HEK293T (cell line): Measurements from ENCODE around the gene SUPT3H.

Experiments used
- ARNT ChIP-seq: fragments of 450-650 bp; IDR thresholded peaks from 2 replicates; pipeline ENCODE4 v1.6.1; 2017; ENCODE audit warnings: mild to moderate bottlenecking
- BHLHE40 ChIP-seq: fragments of 450-650 bp; IDR thresholded peaks from 2 replicates; pipeline ENCODE4 v1.6.1; 2016; ENCODE audit warnings: mild to moderate bottlenecking, moderate library complexity, borderline replicate concordance
- ELF4 ChIP-seq: fragments of 450-650 bp; IDR thresholded peaks from 2 replicates; pipeline ENCODE4 v1.6.1; 2017; ENCODE audit warnings: antibody characterized with exemption
- SP1 ChIP-seq: fragments of 450-650 bp; IDR thresholded peaks from 2 replicates; pipeline ENCODE4 v1.6.1; 2017
- ZNF384 ChIP-seq: fragments of 450-650 bp; IDR thresholded peaks from 2 replicates; pipeline ENCODE4 v1.6.1; 2016

- TF ChIP-seq SP1 (no peak), ARNT (no peak), BHLHE40 (no peak), ELF4 (no peak), ZNF384 (no peak)
These were observed 595.7 kb downstream of the SUPT3H start for GRCh38 chr6:44781912-44782597.
